ENCODE results near the gene TM2D1. TPM values are rescaled to one million over a fixed set of nuclear protein-coding genes. Genes with fewer than 3 reads are reported as not detected.

TM2D1 gene
- total and polyA plus RNA-seq, 2 experiments from 2014 or later: 91.3 to 101 TPM

DNA sequence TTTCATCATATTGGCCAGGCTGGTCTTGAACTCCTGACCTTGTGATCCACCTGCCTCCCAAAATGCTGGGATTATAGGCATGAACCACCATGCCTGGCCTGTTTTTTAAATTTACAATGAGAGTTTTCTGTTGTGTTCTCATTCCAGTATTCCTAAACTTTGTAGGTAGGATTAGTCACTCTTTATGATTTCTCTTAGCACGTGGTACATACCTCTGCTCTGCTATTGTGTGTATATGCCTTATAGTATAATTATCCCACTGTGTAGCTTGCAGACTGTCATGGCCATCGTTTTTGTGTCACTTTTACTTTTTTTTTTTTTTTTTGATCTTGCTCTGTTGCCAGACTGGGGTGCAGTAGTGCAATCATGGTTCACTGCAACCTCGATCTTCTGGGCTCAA, 31.8 kb upstream of the TM2D1 start:
- Histone ChIP-seq H2AFZ (no peak overlapping the region), H4K20me1 (ENCODE audit: insufficient read depth, poor library complexity, severe bottlenecking) (peaks cover 10% of the 10 kb centered on the region), H3K79me2 (peaks cover 81% of the 10 kb centered on the region), H3K27me3 (no peaks in the 10 kb centered on the region), H3K9me3 (ENCODE audit: low read depth) (no peaks in the 10 kb centered on the region), H3K36me3 (replicated peaks; ENCODE audit: insufficient read depth, low read depth) (no peaks in the 10 kb centered on the region), H3K4me3 (no peak overlapping the region), H3K9me2 (replicated peaks; ENCODE audit: insufficient read depth) (no peaks in the 10 kb centered on the region), H3K27ac (no peak overlapping the region), H3K4me1 (ENCODE audit: insufficient read depth) (peaks cover 9% of the 10 kb centered on the region), H3K4me2 (no peak overlapping the region)
- WGBS (ENCODE audit: low lambda C conversion rate, missing lambda C conversion rate): 91% methylated on average over 3 of the region's 3 CpGs
- DNase-seq (ENCODE audit: low spot score): no peak
- no peak for TF ChIP-seq EZH2phosphoT487 (IDR thresholded peaks at IDR 0.05; ENCODE audit: low read depth, severe bottlenecking, unreplicated experiment)
- TF ChIP-seq, protein P1, sequence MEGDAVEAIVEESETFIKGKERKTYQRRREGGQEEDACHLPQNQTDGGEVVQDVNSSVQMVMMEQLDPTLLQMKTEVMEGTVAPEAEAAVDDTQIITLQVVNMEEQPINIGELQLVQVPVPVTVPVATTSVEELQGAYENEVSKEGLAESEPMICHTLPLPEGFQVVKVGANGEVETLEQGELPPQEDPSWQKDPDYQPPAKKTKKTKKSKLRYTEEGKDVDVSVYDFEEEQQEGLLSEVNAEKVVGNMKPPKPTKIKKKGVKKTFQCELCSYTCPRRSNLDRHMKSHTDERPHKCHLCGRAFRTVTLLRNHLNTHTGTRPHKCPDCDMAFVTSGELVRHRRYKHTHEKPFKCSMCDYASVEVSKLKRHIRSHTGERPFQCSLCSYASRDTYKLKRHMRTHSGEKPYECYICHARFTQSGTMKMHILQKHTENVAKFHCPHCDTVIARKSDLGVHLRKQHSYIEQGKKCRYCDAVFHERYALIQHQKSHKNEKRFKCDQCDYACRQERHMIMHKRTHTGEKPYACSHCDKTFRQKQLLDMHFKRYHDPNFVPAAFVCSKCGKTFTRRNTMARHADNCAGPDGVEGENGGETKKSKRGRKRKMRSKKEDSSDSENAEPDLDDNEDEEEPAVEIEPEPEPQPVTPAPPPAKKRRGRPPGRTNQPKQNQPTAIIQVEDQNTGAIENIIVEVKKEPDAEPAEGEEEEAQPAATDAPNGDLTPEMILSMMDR (IDR thresholded peaks at IDR 0.05; ENCODE audit: poor library complexity): no peak
- TF ChIP-seq EZH2 (IDR thresholded peaks at IDR 0.05; ENCODE audit: borderline replicate concordance): no peak

DNA sequence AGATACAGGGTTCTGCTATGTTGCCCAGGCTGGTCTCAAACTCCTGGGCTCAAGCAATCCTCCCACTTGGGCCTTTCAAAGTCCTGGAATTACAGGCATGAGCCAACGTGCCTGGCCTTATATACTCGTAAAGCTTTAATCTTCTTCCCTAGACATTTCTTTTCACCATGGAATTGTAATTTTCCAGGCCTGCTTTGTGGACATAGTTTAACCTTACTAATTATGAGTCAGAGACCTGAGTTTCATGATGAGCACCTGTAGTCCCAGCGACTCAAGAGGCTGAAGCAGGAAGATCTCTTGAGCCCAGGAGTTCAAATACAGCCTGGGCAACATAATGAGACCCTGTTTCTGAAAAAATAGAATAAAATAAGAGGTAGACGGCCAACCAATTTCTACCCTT, 29.6 kb upstream of the TM2D1 start:
- no peaks in the 10 kb centered on the region for H3K9me2 ChIP-seq (replicated peaks; ENCODE audit: insufficient read depth)
- H3K27me3 ChIP-seq: no peaks in the 10 kb centered on the region
- H3K4me1 ChIP-seq (ENCODE audit: insufficient read depth): peaks cover 9% of the 10 kb centered on the region
- peak; percentile 23 for DNase-seq (ENCODE audit: low spot score)
- H3K27ac ChIP-seq: peak overlapping the region; percentile 39
- H2AFZ ChIP-seq: no peak overlapping the region
- no peak overlapping the region for H3K4me2 ChIP-seq
- WGBS (ENCODE audit: low lambda C conversion rate, missing lambda C conversion rate): 70% methylated on average over 4 of the region's 4 CpGs
- no peak overlapping the region for H3K4me3 ChIP-seq
- H3K9me3 ChIP-seq (ENCODE audit: low read depth): no peaks in the 10 kb centered on the region
- TF ChIP-seq EZH2phosphoT487 (IDR thresholded peaks at IDR 0.05; ENCODE audit: low read depth, severe bottlenecking, unreplicated experiment): no peak
- TF ChIP-seq, protein P1 (IDR thresholded peaks at IDR 0.05; ENCODE audit: poor library complexity): no peak
- TF ChIP-seq EZH2 (IDR thresholded peaks at IDR 0.05; ENCODE audit: borderline replicate concordance): no peak
- peaks cover 7% of the 10 kb centered on the region for H4K20me1 ChIP-seq (ENCODE audit: insufficient read depth, poor library complexity, severe bottlenecking)
- peaks cover 81% of the 10 kb centered on the region for H3K79me2 ChIP-seq
- H3K36me3 ChIP-seq (replicated peaks; ENCODE audit: insufficient read depth, low read depth): no peaks in the 10 kb centered on the region

DNA sequence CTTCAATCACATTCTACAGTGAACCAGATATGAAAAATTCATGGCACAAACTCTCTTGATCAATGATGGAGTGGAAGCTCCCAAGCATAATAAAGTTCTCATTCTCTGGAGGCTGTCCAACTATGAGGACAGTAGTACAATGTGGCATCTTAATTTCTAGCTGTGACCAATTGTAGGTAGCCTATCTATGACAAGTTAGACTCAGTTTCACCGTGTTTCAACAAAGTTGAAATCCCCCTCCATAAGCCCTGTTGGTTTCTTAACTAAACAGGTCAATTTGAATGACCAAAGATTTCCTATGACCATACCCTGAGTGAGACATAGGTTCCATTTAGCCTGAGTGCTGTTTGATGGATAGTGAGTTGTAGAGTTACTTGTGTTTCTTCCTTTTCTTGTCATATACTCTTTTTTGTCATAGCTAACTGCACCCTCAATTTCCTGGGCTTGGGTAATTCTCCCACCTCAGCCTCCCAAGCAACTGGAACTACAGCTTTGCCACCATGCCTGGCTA, 29.1 kb upstream of the TM2D1 start:
- H3K4me2 ChIP-seq: no peak overlapping the region
- no peak overlapping the region for H2AFZ ChIP-seq
- no peaks in the 10 kb centered on the region for H3K9me2 ChIP-seq (replicated peaks; ENCODE audit: insufficient read depth)
- peaks cover 84% of the 10 kb centered on the region for H3K79me2 ChIP-seq
- DNase-seq (ENCODE audit: low spot score): no peak
- no peak for TF ChIP-seq EZH2phosphoT487 (IDR thresholded peaks at IDR 0.05; ENCODE audit: low read depth, severe bottlenecking, unreplicated experiment)
- no peak for TF ChIP-seq EZH2 (IDR thresholded peaks at IDR 0.05; ENCODE audit: borderline replicate concordance)
- TF ChIP-seq, protein P1 (IDR thresholded peaks at IDR 0.05; ENCODE audit: poor library complexity): no peak
- no peak overlapping the region for H3K27ac ChIP-seq
- peaks cover 9% of the 10 kb centered on the region for H3K4me1 ChIP-seq (ENCODE audit: insufficient read depth)
- WGBS (ENCODE audit: low lambda C conversion rate, missing lambda C conversion rate): 81% methylated on average over 1 of the region's 1 CpG
- H3K9me3 ChIP-seq (ENCODE audit: low read depth): no peaks in the 10 kb centered on the region
- no peaks in the 10 kb centered on the region for H3K27me3 ChIP-seq
- H4K20me1 ChIP-seq (ENCODE audit: insufficient read depth, poor library complexity, severe bottlenecking): peaks cover 7% of the 10 kb centered on the region
- no peaks in the 10 kb centered on the region for H3K36me3 ChIP-seq (replicated peaks; ENCODE audit: insufficient read depth, low read depth)
- H3K4me3 ChIP-seq: no peak overlapping the region
